ENCODE results near the gene GOLGA6D. TPM values are rescaled to one million over a fixed set of nuclear protein-coding genes. Genes with fewer than 3 reads are reported as not detected.
"Not testable (repeated sequence)": the region's sequence is repeated elsewhere in the genome, so short reads cannot be mapped to it uniquely, and the experiment has no call there.

The GOLGA6D gene
- total RNA-seq, 1 experiment from 2014 or later, result not detected

DNA sequence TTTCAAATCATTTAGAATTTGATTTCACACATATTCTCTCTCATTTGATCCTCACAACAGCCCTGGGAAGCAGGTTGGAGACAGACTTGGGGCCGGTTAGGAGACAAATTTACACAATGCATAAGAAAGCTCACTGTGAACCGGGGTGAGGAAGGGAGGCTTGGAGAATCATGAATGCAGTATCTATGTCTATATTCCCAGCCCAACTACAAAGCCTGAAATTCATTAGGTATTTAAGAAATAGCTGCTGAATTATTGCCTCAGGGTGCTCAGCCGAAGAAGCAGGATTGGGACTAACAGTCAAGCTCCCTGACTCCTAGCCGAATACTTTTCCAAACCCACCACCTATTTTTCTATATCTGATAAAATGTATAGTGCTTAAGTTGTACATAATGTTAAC, 32.9 kb upstream of the GOLGA6D start:
- Histone ChIP-seq H3K4me2 (ENCODE audit: low read length) (no peak overlapping the region), H3K9me3 (ENCODE audit: low read length) (no peaks in the 10 kb centered on the region), H3K4me3 (ENCODE audit: low read length) (no peak overlapping the region), H4K20me1 (ENCODE audit: low read length) (no peaks in the 10 kb centered on the region), H3K79me2 (ENCODE audit: low read length) (no peaks in the 10 kb centered on the region), H3F3A (ENCODE audit: low read length, unreplicated experiment) (no peaks in the 10 kb centered on the region), H2AFZ (ENCODE audit: low read length) (no peak overlapping the region), H3K4me1 (ENCODE audit: insufficient read depth, low read length) (no peaks in the 10 kb centered on the region), H3K9me2 (replicated peaks; ENCODE audit: low read length) (no peaks in the 10 kb centered on the region), H3K36me3 (ENCODE audit: low read depth, low read length) (no peaks in the 10 kb centered on the region), H3K27me3 (ENCODE audit: low read length) (peaks cover 10% of the 10 kb centered on the region; the same call in 1 of the 2 replicates), H3K9ac (ENCODE audit: low read length) (no peak overlapping the region), H3K27ac (ENCODE audit: low read length) (no peak overlapping the region)
- POLR2A ChIA-PET (ENCODE audit: unreplicated experiment), result no interaction called here
- CTCF ChIA-PET, result no interaction called here
- no peak for DNase-seq
- intact Hi-C loops (cut with micrococcal nuclease), result no loop called here
- BruUV-seq (replicated peaks), result no TSS peak
- no peak for ATAC-seq
- TF ChIP-seq EZH2 (IDR thresholded peaks at IDR 0.05; ENCODE audit: low read length, unreplicated experiment), result no peak
- no peak for TF ChIP-seq EZH2phosphoT487 (IDR thresholded peaks at IDR 0.05; ENCODE audit: borderline replicate concordance, low read length)
- TF ChIP-seq, protein P1, sequence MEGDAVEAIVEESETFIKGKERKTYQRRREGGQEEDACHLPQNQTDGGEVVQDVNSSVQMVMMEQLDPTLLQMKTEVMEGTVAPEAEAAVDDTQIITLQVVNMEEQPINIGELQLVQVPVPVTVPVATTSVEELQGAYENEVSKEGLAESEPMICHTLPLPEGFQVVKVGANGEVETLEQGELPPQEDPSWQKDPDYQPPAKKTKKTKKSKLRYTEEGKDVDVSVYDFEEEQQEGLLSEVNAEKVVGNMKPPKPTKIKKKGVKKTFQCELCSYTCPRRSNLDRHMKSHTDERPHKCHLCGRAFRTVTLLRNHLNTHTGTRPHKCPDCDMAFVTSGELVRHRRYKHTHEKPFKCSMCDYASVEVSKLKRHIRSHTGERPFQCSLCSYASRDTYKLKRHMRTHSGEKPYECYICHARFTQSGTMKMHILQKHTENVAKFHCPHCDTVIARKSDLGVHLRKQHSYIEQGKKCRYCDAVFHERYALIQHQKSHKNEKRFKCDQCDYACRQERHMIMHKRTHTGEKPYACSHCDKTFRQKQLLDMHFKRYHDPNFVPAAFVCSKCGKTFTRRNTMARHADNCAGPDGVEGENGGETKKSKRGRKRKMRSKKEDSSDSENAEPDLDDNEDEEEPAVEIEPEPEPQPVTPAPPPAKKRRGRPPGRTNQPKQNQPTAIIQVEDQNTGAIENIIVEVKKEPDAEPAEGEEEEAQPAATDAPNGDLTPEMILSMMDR (conservative IDR thresholded peaks at IDR 0.05; ENCODE audit: low read depth, low read length), result no peak

- BruUV-seq (replicated peaks); H3F3A ChIP-seq (ENCODE audit: low read length, unreplicated experiment); H3K4me2 ChIP-seq (ENCODE audit: low read length); DNase-seq; H3K36me3 ChIP-seq (ENCODE audit: low read depth, low read length); H3K4me3 ChIP-seq (ENCODE audit: low read length); H3K27ac ChIP-seq (ENCODE audit: low read length); H2AFZ ChIP-seq (ENCODE audit: low read length); H3K4me1 ChIP-seq (ENCODE audit: insufficient read depth, low read length); intact Hi-C loops (cut with micrococcal nuclease); ATAC-seq; H3K79me2 ChIP-seq (ENCODE audit: low read length); H4K20me1 ChIP-seq (ENCODE audit: low read length); H3K9me3 ChIP-seq (ENCODE audit: low read length); H3K9me2 ChIP-seq (replicated peaks; ENCODE audit: low read length); H3K9ac ChIP-seq (ENCODE audit: low read length); POLR2A ChIA-PET (ENCODE audit: unreplicated experiment): not testable (repeated sequence)
- CTCF ChIA-PET, result interaction anchor here (0.5 kb wide), 1 partner anchor 1931 kb away, joined by 4 read pairs; no protein-coding TSS in a partner anchor
- peaks cover 10% of the 10 kb centered on the region; the same call in 1 of the 2 replicates for H3K27me3 ChIP-seq (ENCODE audit: low read length)
Measured at GRCh38 chr15:75251343-75251742, 31.3 kb upstream of the GOLGA6D start.

DNA sequence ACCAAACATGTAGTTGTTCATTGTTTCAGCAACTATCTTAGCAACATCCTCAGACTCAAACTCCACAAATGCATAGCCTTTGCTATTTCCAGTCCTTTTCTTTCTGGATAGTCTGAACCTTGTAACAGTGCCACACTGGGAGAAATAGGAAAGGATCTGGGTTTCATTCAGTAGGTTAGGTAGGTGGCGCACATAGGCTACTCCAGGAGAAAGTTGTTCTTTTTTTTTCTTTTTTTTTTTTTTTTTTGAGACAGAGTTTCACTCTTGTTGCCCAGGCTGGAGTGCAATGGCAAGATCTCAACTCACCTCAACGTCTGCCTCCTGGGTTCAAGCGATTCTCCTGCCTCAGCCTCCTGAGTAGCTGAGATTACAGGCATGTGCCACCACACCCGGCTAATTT, 30.4 kb upstream of the GOLGA6D start:
- H2AFZ ChIP-seq (ENCODE audit: low read length); H3K9me3 ChIP-seq (ENCODE audit: low read length); intact Hi-C loops (cut with micrococcal nuclease); CTCF ChIA-PET; H3K4me2 ChIP-seq (ENCODE audit: low read length); H3F3A ChIP-seq (ENCODE audit: low read length, unreplicated experiment); BruUV-seq (replicated peaks); H3K9me2 ChIP-seq (replicated peaks; ENCODE audit: low read length); H3K36me3 ChIP-seq (ENCODE audit: low read depth, low read length); H3K4me3 ChIP-seq (ENCODE audit: low read length); H3K9ac ChIP-seq (ENCODE audit: low read length); ATAC-seq; H3K27ac ChIP-seq (ENCODE audit: low read length); H4K20me1 ChIP-seq (ENCODE audit: low read length); H3K79me2 ChIP-seq (ENCODE audit: low read length); POLR2A ChIA-PET (ENCODE audit: unreplicated experiment); H3K4me1 ChIP-seq (ENCODE audit: insufficient read depth, low read length): not testable (repeated sequence)
- peak; percentile 4 for DNase-seq
- peaks cover 10% of the 10 kb centered on the region; the same call in 1 of the 2 replicates for H3K27me3 ChIP-seq (ENCODE audit: low read length)

- H3K36me3 ChIP-seq (ENCODE audit: low read depth, low read length); ATAC-seq; H3K27me3 ChIP-seq (ENCODE audit: low read length); H3K27ac ChIP-seq (ENCODE audit: low read length); H3K9me3 ChIP-seq (ENCODE audit: low read length); intact Hi-C loops (cut with micrococcal nuclease); DNase-seq; BruUV-seq (replicated peaks); H3K9ac ChIP-seq (ENCODE audit: low read length); POLR2A ChIA-PET (ENCODE audit: unreplicated experiment); H4K20me1 ChIP-seq (ENCODE audit: low read length); H3K4me2 ChIP-seq (ENCODE audit: low read length); H3K4me1 ChIP-seq (ENCODE audit: insufficient read depth, low read length); H3K4me3 ChIP-seq (ENCODE audit: low read length); CTCF ChIA-PET; H2AFZ ChIP-seq (ENCODE audit: low read length); H3K79me2 ChIP-seq (ENCODE audit: low read length); H3F3A ChIP-seq (ENCODE audit: low read length, unreplicated experiment); H3K9me2 ChIP-seq (replicated peaks; ENCODE audit: low read length): not testable (repeated sequence)
Measured at GRCh38 chr15:75258034-75258433, 24.6 kb upstream of the GOLGA6D start, which contains the start of gene GOLGA6C. GOLGA6C (plus strand) TSS chr15:75258334; CDS start chr15:75258599, 265 bp downstream.

DNA sequence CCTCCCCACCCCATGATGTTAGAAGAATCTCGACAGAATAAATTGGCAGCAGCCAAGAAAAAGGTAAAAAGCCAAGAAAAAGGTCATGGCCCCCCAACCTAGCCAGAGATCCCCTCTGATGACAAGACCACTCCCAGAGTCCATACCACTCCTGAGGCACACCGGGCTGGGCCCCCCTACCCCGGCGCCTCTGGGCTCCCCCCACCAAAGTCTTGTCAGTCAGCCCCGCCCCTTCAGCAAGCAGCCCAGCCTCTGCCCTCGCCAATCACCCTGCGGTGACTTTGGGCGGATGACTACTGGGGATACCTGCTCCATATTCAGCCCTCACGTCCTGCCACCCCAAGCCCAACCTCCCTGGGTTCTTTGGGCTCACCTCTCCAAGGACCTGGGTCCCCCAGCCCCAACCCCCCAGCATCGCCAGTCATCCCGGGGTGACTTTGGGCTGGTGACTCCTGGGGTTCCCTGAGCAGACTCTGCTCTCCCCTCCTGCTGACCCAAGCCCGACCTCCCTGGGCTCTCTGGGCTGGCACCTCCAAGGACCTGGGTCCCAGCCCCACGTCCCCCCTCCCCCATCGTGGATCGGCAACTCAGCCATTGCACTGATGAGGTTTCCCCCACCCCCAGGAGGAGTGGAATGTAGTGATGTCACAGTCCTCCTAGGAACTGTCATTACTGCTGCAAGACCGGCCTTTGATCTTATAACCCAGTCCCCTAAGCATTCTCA, 23.9 kb upstream of the GOLGA6D start:
- H3F3A ChIP-seq (ENCODE audit: low read length, unreplicated experiment); H3K9me2 ChIP-seq (replicated peaks; ENCODE audit: low read length); DNase-seq; H3K79me2 ChIP-seq (ENCODE audit: low read length); POLR2A ChIA-PET (ENCODE audit: unreplicated experiment); H3K9me3 ChIP-seq (ENCODE audit: low read length); H3K9ac ChIP-seq (ENCODE audit: low read length); BruUV-seq (replicated peaks); intact Hi-C loops (cut with micrococcal nuclease); H3K4me2 ChIP-seq (ENCODE audit: low read length); H3K27ac ChIP-seq (ENCODE audit: low read length); ATAC-seq; H3K4me3 ChIP-seq (ENCODE audit: low read length); H3K4me1 ChIP-seq (ENCODE audit: insufficient read depth, low read length); H3K36me3 ChIP-seq (ENCODE audit: low read depth, low read length); H4K20me1 ChIP-seq (ENCODE audit: low read length); H3K27me3 ChIP-seq (ENCODE audit: low read length); CTCF ChIA-PET; H2AFZ ChIP-seq (ENCODE audit: low read length): not testable (repeated sequence)

- H3K9ac ChIP-seq (ENCODE audit: low read length); H4K20me1 ChIP-seq (ENCODE audit: low read length); H3K9me2 ChIP-seq (replicated peaks; ENCODE audit: low read length); H3K9me3 ChIP-seq (ENCODE audit: low read length); H3K4me3 ChIP-seq (ENCODE audit: low read length); BruUV-seq (replicated peaks); H3K4me1 ChIP-seq (ENCODE audit: insufficient read depth, low read length); H3F3A ChIP-seq (ENCODE audit: low read length, unreplicated experiment); POLR2A ChIA-PET (ENCODE audit: unreplicated experiment); H3K79me2 ChIP-seq (ENCODE audit: low read length); H2AFZ ChIP-seq (ENCODE audit: low read length); intact Hi-C loops (cut with micrococcal nuclease); H3K36me3 ChIP-seq (ENCODE audit: low read depth, low read length); CTCF ChIA-PET; DNase-seq; H3K27me3 ChIP-seq (ENCODE audit: low read length); H3K27ac ChIP-seq (ENCODE audit: low read length); H3K4me2 ChIP-seq (ENCODE audit: low read length); ATAC-seq: not testable (repeated sequence)
Measured at GRCh38 chr15:75259873-75260272, 22.8 kb upstream of the GOLGA6D start.

All from PC-3 (cell line).